Stomach (tissue), 9 donors: ENCODE results near the gene COMMD1. TPM values are rescaled to one million over a fixed set of nuclear protein-coding genes. Genes with fewer than 3 reads are reported as not detected.
"Not testable (repeated sequence)": the region's sequence is repeated elsewhere in the genome, so short reads cannot be mapped to it uniquely, and the experiment has no call there.

Source experiments
- DNase-seq, 2 donors: peaks; one replicate each; pipeline versions ENCODE4 v3.0.0 to v3.0.0-alpha.2; 2013 to 2019
- H3K27ac ChIP-seq, 5 donors: fragments of 200-600 bp in 4 of 5; sonication (generic) in 4 of 5; one replicate each; pipeline ENCODE4 v1.5.1; 2013 to 2019; ENCODE audit warnings: mild to moderate bottlenecking in 1 of 5, moderate library complexity in 1 of 5
- H3K27me3 ChIP-seq, 3 donors: fragments of 200-600 bp; sonication (generic); one replicate each; pipeline ENCODE4 v1.5.1; 2017 to 2019; ENCODE audit warnings: mixed run types in 1 of 3
- H3K36me3 ChIP-seq, 4 donors: fragments of 200-600 bp; sonication (generic); 1 replicate in 3 of 4; 2 replicates in 1 of 4; pipeline ENCODE4 v1.5.1; 2016 to 2019
- H3K4me1 ChIP-seq, 4 donors: fragments of 200-600 bp; sonication (generic); one replicate each; pipeline ENCODE4 v1.5.1; 2016 to 2019
- H3K4me3 ChIP-seq, 4 donors: fragments of 200-600 bp; sonication (generic) in 3 of 4; one replicate each; pipeline ENCODE4 v1.5.1; 2016 to 2019; ENCODE audit warnings: mild to moderate bottlenecking in 1 of 4
- H3K9me3 ChIP-seq, 4 donors: fragments of 200-600 bp; sonication (generic); one replicate each; pipeline ENCODE4 v1.5.1; 2016 to 2019
- EP300 ChIP-seq: sonication (generic); formaldehyde crosslinking; IDR thresholded peaks from one replicate; pipeline ENCODE4 v1.6.1; 2017; ENCODE audit warnings: antibody characterized with exemption
- POLR2A ChIP-seq, 4 donors: fragments of 450-650 bp; IDR thresholded peaks; one replicate each; pipeline ENCODE4 v1.6.1; 2016; ENCODE audit warnings: antibody characterized with exemption in 4 of 4, control low read depth in 2 of 4, mild to moderate bottlenecking in 1 of 4, moderate library complexity in 1 of 4
- POLR2AphosphoS5 ChIP-seq, 3 donors: sonication (generic); formaldehyde crosslinking; IDR thresholded peaks; one replicate each; pipeline ENCODE4 v1.6.1; 2016; ENCODE audit warnings: antibody characterized with exemption in 3 of 3
- WGBS, 5 donors: extraction: QIAGEN DNeasy Blood & Tissue Kit in 3 of 5; methylation state at CpG; one replicate each; pipeline versions ENCODE4 v1.1.5 to v1.1.7; 2013 to 2018; 5-methylcytosine and 5-hydroxymethylcytosine counted together
- intact Hi-C: fragments of 100-400 bp; cut with DNase I; formaldehyde crosslinking; loops from one replicate; pipeline ENCODE4 v1.15.1; 2023; ENCODE audit warnings: low total_unique reads
- polyA plus RNA-seq, 3 donors: library from polyadenylated mRNA; stranded (reverse); fragments of 200-250 nt; gene quantifications; one replicate each; pipeline ENCODE4 v1.2.3, GENCODE V29; 2013
- total RNA-seq, 5 donors: library from RNA; depleted of rRNA; stranded (reverse); fragments of >200 nt; gene quantifications; one replicate each; pipeline versions ENCODE4 v1.1.0 to v1.2.3, GENCODE V29; 2014 to 2016
- TF ChIP-seq, protein P1 (sequence below), 7 experiments: fragments of 450-650 bp in 4 of 7; fragments of 200-600 bp in 3 of 7; sonication (generic) in 3 of 7; IDR thresholded peaks; one replicate each; pipeline ENCODE4 v1.5.1; 2016 to 2019; ENCODE audit warnings: antibody characterized with exemption in 7 of 7, control low read depth in 2 of 7, mild to moderate bottlenecking in 1 of 7
- donor health status: healthy with polysubstance abuse.
- donor health status: Bipolar disorder and iron deficiency.
- donor health status: healthy.

The COMMD1 gene
- total and polyA plus RNA-seq, 8 donors: 12.1 to 155 (median 47.4) TPM

DNA sequence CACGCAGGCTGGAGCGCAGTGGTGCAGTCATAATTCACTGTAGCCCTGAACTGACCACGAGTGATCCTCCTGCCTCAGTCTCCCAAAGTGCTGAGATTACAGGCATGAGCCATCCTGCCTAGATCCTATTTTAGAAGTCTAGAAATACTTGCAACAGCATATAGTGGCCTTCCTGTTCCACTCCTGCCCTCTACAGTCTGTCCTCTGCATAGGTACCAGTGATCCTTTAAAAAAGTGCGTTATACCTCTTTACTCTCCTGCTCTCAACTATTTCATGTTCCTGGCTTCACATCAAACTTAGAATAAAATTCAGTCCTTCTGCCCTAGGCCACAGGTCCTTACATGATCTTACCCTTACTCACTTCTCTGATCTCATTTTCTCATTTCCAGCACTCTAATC lies 6.0 kb downstream of the COMMD1 start:
- intact Hi-C loops: no loop called here
- no peak for DNase-seq
- peaks cover 0 to 9% (median 5%) of the 10 kb centered on the region in 4 donors for H3K36me3 ChIP-seq
- H3K4me1 ChIP-seq: peaks cover 11 to 45% (median 29%) of the 10 kb centered on the region in 4 donors
- WGBS, 5 donors: 90 to 96% (median 91%) methylated on average over 4 of the region's 4 CpGs
- TF ChIP-seq POLR2A (IDR thresholded peaks at IDR 0.05) (no peak), POLR2AphosphoS5 (IDR thresholded peaks at IDR 0.05) (no peak), EP300 (no peak)
- TF ChIP-seq, protein P1, sequence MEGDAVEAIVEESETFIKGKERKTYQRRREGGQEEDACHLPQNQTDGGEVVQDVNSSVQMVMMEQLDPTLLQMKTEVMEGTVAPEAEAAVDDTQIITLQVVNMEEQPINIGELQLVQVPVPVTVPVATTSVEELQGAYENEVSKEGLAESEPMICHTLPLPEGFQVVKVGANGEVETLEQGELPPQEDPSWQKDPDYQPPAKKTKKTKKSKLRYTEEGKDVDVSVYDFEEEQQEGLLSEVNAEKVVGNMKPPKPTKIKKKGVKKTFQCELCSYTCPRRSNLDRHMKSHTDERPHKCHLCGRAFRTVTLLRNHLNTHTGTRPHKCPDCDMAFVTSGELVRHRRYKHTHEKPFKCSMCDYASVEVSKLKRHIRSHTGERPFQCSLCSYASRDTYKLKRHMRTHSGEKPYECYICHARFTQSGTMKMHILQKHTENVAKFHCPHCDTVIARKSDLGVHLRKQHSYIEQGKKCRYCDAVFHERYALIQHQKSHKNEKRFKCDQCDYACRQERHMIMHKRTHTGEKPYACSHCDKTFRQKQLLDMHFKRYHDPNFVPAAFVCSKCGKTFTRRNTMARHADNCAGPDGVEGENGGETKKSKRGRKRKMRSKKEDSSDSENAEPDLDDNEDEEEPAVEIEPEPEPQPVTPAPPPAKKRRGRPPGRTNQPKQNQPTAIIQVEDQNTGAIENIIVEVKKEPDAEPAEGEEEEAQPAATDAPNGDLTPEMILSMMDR (IDR thresholded peaks at IDR 0.05): no peak
- H3K27me3 ChIP-seq: no peaks in the 10 kb centered on the region
- H3K4me3 ChIP-seq: no peak overlapping the region
- no peak overlapping the region for H3K27ac ChIP-seq
- no peaks in the 10 kb centered on the region for H3K9me3 ChIP-seq

GRCh38 chr2:61914794-61915193 lies 9.3 kb downstream of the COMMD1 start:
- intact Hi-C loops: loop anchor here (5.0 kb wide), 1 partner anchor 498 kb away; no protein-coding TSS in a partner anchor
- H3K4me1 ChIP-seq: peaks cover 8 to 33% (median 17%) of the 10 kb centered on the region in 4 donors
- H3K27me3 ChIP-seq, H3K4me3 ChIP-seq, H3K9me3 ChIP-seq, H3K27ac ChIP-seq, DNase-seq: not testable (repeated sequence)
- 70 to 97% (median 93%) methylated on average over 4 of the region's 4 CpGs for WGBS, 5 donors
- peaks cover 0 to 17% (median 7%) of the 10 kb centered on the region in 4 donors for H3K36me3 ChIP-seq

- DNase-seq: no peak
- Histone ChIP-seq H3K4me3 (no peak overlapping the region), H3K27ac (no peak overlapping the region), H3K4me1 (peaks cover 0 to 29% (median 6%) of the 10 kb centered on the region in 4 donors), H3K9me3 (no peaks in the 10 kb centered on the region), H3K36me3 (peaks cover 0 to 31% (median 10%) of the 10 kb centered on the region in 4 donors), H3K27me3 (no peaks in the 10 kb centered on the region)
- 73 to 91% (median 86%) methylated on average over 1 of the region's 1 CpG for WGBS, 5 donors
- no peak for TF ChIP-seq EP300
- no peak for TF ChIP-seq POLR2A (IDR thresholded peaks at IDR 0.05)
- no peak for TF ChIP-seq POLR2AphosphoS5 (IDR thresholded peaks at IDR 0.05)
- TF ChIP-seq, protein P1 (IDR thresholded peaks at IDR 0.05): no peak
- intact Hi-C loops: no loop called here
Measured at GRCh38 chr2:61920548-61920947, 15.1 kb downstream of the COMMD1 start.

- peaks cover 0 to 27% (median 8%) of the 10 kb centered on the region in 4 donors for H3K36me3 ChIP-seq
- H3K4me3 ChIP-seq: no peak overlapping the region
- no peaks in the 10 kb centered on the region for H3K27me3 ChIP-seq
- no peak for DNase-seq
- H3K27ac ChIP-seq: no peak overlapping the region
- peaks cover 0 to 26% (median 5%) of the 10 kb centered on the region in 4 donors for H3K4me1 ChIP-seq
- intact Hi-C loops: no loop called here
- TF ChIP-seq POLR2A (IDR thresholded peaks at IDR 0.05): no peak
- no peak for TF ChIP-seq POLR2AphosphoS5 (IDR thresholded peaks at IDR 0.05)
- TF ChIP-seq EP300: no peak
- TF ChIP-seq, protein P1 (IDR thresholded peaks at IDR 0.05): no peak
- no peaks in the 10 kb centered on the region for H3K9me3 ChIP-seq
Measured at GRCh38 chr2:61922714-61923113, 17.2 kb downstream of the COMMD1 start.

- H3K9me3 ChIP-seq: no peaks in the 10 kb centered on the region
- WGBS, 5 donors: 71 to 79% (median 74%) methylated on average over 15 of the region's 15 CpGs
- H3K4me1 ChIP-seq: peaks cover 0 to 11% (median 2%) of the 10 kb centered on the region in 4 donors
- H3K27ac ChIP-seq: no peak overlapping the region
- TF ChIP-seq, protein P1 (IDR thresholded peaks at IDR 0.05): no peak
- no peak for TF ChIP-seq POLR2A (IDR thresholded peaks at IDR 0.05)
- no peak for TF ChIP-seq POLR2AphosphoS5 (IDR thresholded peaks at IDR 0.05)
- TF ChIP-seq EP300: no peak
- peaks cover 0 to 21% (median 6%) of the 10 kb centered on the region in 4 donors for H3K36me3 ChIP-seq
- H3K4me3 ChIP-seq: no peak overlapping the region
- intact Hi-C loops: no loop called here
- no peaks in the 10 kb centered on the region for H3K27me3 ChIP-seq
- DNase-seq: no peak
Measured at GRCh38 chr2:61924895-61925663, 19.6 kb downstream of the COMMD1 start.
